Head of caudate nucleus (tissue), 42 donors: Measurements from ENCODE around the gene GPR17.

Source experiments
- DNase-seq, 42 donors: peaks; one replicate each; pipeline versions ENCODE4 v3.0.0 to v3.0.0-alpha.2; 2020 to 2021; ENCODE audit warnings: mixed read lengths in 7 of 42
- intact Hi-C: fragments of 100-400 bp; cut with DNase I; formaldehyde crosslinking; loops from one replicate; pipeline ENCODE4 v1.15.0; 2022

Gene GPR17

DNA sequence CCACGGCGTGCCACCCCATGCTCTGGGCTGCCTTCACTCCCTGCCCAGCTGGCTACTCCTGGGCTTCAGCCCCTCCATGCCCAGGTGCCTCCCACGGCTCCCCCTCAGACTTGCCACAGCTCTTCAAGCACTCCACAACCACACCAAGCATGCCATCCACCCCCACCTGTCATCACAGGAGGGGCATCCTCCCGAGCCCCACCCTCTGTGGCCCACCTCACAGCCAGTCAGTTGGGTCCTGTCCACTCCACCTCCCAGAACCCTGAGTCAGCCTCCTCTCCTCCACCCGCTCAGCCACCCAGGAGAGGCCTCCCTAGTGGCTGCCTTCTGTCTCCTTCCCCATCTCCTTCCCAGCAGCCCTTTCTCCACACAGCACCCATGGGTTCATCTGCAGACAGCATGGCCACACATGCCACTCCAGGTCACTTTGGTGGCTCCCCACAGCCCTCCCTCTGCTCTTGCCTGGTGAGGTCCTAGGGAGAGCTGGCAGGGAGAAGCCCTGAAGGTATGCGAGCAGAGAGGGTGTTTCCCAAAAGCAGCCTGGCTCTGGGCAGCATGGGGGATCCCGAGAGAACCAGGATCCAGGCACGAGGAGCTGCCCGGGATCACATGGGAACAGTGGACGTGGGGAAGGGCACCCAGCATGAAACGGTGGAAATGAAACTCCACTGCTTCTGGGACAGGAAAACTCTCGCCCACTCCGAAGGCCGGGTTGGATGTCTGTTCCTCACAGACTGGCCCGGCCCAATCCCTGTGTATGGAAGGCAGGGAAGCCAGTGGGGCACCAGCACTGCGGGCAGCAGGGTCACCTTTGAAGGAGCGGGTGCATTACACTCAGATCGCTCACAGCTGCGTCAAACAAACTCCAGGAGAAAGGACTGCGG, 26.6 kb downstream of the GPR17 start:
- intact Hi-C loops = no loop called here
- peak in 2 of 42 donors; percentile 7 to 13 for DNase-seq

DNA sequence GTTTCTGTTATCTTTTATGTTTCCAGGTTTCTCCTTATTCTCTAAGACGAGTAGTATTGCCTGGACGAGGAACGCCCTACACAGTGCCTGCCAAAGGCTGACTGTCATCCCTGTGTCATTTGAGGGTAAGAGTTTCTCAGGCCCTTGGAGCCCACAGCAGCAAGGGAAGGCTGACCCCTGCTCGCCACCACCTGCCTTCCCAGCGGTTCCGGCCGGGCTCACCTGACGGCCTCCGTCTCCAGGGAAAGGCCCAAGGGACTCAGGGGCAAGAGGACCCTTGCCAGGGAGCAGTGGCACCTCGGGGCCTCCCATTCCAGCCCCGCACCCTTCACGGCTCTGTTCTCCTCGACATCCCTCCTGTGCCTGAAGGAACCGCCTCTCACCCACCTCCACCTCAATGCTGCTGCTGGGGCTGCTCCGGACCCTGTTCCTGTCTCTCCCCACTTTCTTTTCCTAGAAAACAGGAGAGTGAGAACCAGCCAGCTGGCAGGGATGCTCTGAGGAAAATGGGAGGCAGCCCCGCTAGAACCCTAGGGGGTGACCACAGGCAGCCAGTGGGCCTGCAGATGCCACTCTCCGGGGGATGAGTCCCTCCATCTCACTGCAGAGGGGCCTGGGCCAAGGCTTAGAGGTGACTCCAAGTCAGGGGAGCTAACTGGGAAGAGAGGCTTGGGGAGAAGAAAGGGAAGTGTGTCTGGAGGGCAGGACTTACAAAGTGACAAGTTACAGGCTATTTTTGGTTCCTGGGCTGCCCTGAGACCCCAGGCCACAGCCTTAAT, 27.5 kb downstream of the GPR17 start:
- DNase-seq = no peak
- intact Hi-C loops = no loop called here

DNA sequence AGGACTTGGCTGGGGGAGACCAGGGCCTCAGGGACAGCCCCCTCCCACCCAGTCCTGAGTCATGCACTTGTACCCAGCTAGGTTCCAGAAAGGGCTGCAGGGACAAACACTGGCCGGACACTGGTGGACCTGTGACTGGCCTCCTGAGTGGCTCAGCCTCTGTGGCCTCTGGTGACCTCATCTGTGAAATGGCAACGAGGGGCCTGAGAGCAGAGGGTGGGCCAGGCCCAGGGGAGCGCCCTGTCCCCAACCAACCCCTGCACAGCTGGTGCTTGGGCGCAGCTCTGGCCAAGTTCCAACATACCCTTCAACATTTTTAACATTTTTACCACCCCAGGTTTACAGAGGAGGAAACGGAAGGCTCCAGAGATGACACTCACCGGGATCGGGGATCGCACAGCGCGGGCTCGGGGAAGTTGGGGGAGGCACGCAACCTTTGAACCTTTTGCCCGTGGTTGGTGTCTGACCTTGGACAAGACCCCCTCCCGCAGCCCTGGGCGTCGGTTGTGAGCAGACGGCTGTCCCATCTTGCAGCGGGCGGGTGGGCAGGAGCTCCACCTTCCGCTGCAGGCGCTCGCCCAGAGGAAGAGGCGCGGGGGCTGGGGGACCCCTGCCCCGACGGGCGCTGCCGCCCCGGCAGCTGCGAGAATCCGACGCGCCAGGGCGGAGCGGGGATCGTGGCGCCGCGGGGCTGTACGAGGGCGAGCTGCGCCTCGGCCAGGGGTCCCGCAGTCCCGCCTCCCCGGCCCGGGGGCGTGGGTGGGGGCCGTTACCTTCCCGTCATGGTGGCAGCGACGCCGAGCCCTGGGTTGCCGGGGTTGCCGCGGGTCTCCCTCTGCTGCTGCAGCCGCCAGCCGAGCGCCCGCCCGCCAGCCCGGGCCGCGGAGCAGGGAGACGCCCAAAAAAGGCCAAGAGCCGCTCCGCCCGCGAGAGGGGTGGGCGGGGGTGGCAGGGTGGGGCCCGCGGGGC, 28.6 kb downstream of the GPR17 start:
- intact Hi-C loops = no loop called here
- DNase-seq = peak in 1 of 42 donors; percentile 4

DNA sequence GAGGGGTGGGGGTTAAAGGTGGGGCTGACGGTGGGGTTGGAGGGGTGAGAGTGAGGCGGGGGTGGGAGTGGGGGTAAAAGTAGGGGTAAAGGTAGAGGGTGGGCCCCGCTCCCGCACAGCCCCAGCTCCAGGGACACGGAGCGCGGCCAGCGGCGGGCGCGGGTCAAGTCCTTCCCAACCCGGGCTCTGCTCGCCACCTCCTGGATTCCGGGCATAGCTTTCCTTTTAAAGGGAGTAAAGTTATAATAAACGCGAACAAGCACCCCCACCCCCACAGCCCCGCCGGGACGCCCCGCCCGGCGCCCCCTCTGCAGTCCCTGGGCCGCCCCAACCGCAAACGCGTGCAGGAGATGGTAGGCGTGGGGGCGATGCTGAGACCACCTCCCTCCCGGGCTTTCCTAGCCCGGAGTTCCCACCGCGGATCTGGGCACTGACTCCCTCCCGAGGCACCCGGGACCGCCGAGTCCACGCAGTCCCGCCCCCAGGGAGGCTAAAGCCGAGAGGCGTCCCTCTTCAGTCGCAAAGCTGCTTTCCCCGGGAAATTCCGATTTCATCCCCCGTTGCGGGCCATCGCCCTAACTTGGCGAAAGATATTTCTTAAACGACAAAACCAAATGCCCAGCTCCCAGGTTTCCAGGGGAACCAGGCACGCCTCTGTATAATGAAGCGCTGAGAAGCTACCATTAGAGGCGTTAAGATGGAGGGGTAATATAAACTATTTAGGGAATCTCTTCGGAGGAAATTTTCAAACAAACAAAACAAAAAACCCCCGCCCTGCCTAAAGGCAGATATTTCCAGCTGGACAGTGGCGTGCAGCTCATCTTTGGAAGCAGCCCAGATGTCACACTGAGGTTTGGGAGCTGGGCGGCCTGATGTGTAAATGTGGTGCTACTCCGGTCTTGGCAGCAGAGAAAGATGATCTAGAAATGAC, 29.6 kb downstream of the GPR17 start, which contains the start of gene LIMS2:
Gene LIMS2, minus strand, starts transcription at position 200 of the 931 bp plus-strand sequence. CDS start 506 bp downstream, outside the sequence.
- peak in 12 of 42 donors; percentile 17 to 63 (median 44) for DNase-seq
- intact Hi-C loops = no loop called here

DNA sequence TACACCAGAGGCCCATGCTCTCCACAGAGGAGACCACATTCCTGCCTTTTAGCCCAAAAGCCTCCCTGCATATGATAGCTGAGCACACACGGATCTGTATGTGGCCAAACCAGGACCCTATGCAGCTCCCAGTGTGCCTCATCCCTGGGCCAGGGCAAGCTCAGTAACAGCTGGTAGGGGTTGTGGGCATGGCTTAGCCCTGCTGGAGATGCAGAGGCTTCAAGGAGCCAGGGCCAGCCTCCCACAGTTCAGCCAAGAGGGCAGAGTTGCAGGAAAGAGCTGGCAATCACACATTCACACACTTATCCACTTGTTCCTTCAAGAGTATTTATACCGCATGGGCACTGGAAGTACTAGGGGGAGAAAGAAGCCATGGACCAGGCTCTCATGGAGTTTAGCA, 31.0 kb downstream of the GPR17 start:
- intact Hi-C loops = no loop called here
- DNase-seq = peak in 1 of 42 donors; percentile 17

DNA sequence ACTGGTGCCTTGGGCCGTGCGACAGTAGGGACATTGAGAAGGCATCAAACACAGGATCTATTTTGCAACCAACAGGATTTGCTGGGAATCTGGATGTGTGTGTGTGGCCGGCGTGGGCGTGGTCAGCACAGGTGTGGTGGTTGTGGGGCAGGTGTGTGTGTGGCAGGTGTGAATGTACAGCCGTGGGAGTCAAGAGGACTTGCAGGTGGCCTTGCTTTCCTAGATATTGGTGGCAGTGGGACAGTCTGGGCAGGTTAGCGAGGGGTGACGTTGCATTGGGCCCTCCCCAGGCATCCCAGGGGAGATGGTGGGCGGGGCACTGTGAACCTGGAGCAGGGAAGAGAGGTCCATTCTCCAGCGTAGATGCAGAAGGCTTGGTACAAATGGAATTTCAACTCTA, 32.6 kb downstream of the GPR17 start:
- DNase-seq = no peak
- intact Hi-C loops = no loop called here

DNA sequence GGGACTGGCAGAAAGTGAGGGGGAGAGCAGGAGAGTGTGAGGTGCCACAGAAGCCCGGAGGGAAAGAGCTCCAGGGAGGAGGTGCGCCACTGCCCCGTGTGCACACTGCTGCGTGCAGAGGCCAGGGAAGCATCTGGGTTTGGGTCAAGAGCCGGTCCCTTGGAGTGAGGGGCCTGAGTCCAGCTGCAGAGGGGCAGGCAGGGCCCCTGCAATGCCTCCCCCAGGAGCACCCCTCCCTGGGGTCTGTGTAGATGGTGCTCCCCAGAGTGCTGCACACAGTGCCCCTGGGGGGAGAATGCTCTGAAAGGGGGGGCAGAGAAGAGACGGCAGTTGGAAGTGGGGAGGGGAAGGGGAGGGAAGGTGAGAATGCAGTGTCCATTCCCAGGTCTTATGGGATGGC, 33.0 kb downstream of the GPR17 start:
- intact Hi-C loops = no loop called here
- DNase-seq = no peak

DNA sequence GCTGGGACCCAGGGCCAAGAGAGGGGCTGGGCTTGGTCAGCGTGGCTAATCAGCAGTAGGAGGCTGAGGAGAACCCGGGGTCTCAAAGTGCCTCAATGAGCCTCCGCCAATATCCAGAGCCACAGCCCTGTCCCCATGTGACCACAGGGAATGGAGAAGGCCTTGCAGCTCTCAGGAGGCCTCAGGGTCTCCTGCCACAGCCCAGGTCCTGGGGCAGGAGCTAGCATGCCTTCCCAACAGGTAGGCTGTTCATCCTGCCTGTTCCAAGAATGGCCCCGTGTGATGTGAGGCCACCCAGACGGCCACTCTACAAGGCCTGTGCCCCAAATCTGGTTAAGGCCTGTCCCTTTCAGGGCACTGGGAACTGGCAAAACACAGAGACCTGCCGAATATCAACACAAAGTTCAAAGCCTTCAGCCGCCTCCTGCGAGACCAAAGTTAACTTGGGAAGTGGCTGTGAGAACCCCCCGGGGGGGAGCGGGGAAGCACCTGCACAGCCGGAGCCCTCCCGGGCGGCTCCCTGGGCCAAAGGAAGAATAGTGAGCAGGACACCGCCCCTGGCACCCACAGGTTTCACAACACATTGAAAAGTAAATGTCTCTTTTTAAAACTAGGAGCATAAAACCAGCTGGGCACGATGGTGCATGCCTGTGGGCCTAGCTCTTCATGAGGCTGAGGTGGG, 33.9 kb downstream of the GPR17 start:
- intact Hi-C loops = no loop called here
- DNase-seq = peak in 1 of 42 donors; percentile 28

DNA sequence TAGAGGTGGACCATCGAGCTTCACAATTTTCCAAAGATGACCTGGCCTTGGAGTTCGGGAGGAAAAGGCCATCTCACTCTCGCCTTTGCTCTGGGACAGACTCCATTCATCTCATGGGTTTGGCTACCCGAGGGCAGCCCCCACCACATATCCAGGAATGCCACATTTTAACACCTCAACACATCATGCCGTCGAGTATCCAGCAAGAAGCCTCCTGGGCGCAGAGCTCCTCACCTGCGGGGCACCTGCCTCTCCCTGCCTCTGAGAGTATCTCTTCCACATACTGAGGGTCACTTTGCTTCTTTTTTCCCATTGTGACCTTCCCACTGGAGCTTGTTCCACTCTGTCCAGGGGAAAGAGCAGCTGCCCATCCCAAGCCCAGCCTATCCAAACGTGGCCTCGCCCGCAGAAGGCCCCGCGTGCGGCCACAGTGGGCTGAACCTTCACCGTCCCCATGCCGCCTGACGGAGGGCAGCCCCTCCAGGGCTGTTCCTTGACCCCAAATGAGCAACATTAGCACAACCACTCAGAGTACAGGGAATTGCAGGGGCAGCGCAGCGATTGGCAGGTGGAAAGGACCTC, 34.8 kb downstream of the GPR17 start:
- DNase-seq = peak in 1 of 42 donors; percentile 13
- intact Hi-C loops = no loop called here

DNA sequence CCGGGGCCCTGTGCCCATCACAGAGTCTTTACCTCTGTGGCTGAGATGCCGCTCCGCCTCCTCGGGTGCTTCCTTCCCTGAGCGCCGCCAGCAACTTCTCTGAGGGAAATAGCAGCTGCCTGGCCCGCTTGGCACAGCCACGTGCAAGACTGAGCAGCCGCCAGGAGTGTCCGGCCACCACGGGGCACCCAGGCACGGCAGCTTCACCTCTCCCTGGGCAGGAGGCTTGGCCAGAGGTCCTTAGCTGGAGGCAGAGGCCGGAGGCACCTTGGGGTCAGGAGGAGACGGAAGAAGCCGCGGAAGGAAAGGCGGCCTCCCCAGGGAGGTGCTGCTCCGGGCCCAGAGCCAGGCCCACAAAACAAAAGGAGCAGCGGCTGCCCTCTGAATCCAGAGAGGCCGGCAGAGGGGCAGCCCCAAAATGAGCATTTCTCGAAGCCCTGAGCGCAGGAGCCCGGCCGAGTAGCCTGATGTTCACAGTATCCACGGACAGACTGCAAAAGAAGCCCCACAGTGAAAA, 35.4 kb downstream of the GPR17 start:
- intact Hi-C loops = no loop called here
- peak in 9 of 42 donors; percentile 12 to 52 (median 27) for DNase-seq

DNA sequence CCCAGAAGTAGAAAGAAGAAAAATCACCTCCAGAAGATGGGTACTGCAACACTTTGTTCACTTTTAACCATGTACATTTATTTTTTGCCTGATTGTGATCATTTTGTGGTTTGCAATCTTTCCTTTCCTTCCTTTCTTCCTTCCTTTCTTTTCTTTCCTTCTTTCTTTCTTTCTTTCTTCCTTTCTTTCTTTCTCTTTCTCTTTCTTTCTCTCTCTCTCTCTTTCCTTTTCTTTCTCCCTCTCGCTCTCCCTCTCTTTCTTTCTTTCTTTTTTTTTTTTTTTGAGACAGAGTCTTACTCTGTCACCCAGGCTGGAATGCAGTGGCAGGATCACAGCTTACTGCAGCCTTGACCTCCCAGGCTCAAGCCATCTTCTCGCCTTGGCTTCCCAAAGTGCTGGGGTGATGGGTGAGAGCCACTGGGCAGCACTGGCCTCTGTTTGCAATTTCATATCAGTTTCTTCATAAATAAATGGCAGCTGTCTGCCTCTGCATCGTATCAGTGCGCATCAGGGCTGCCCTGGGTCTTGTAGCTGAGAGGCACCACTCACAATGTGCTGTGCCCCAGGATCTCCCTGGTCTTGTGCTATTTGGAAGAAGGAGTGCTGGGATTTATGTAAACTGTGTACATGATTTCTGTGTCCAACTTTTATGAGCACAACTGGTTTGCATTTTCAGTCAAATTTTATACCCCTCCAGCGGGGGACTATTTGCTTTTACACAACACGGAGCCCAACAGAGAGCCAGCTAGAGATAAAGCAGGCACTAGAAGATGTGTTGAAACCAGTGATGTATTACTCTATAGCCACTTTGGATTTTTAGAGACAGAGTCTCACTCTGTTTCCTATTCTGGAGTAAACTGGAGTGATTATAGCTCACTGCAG, 36.3 kb downstream of the GPR17 start:
- intact Hi-C loops = no loop called here
- DNase-seq = peak in 1 of 42 donors; percentile 34

DNA sequence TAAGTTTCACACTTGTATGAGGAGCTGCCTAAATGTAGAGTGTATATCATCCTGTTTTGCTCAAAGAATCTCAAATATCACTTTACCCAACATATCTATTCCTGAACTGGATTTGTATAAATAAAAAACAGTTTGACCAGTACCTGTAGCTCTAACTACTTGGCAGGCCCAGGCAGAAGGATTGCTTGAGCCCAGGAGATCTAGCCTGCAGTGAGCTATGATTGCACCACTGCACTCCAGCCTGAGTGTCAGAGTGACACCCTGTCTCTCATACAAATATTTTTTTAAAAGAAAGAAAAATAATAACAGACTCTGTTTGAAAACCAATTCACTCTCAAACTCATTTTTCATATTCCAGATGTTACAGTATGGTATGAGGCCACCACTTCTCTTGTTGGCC, 37.1 kb downstream of the GPR17 start:
- intact Hi-C loops = no loop called here
- peak in 1 of 42 donors; percentile 28 for DNase-seq

DNA sequence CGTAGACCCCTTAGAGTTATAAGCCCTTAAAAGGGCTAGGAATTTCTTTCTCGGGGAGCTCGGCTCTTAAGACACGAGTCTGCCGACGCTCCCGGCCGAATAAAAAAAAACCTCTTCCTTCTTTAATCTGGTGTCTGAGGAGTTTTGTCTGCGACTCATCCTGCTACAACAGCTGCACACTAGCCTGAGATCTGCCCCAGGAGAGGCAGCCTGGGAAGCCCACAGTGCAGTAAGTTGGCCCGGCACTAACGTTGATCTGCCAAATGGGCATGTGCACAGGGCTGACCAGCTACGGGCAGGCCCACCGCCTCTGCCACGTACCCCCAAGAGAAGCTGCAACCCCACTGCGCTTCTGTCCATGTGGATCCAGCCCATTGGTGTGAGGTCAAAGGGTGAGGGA, 37.8 kb downstream of the GPR17 start:
- intact Hi-C loops = no loop called here
- DNase-seq = no peak

DNA sequence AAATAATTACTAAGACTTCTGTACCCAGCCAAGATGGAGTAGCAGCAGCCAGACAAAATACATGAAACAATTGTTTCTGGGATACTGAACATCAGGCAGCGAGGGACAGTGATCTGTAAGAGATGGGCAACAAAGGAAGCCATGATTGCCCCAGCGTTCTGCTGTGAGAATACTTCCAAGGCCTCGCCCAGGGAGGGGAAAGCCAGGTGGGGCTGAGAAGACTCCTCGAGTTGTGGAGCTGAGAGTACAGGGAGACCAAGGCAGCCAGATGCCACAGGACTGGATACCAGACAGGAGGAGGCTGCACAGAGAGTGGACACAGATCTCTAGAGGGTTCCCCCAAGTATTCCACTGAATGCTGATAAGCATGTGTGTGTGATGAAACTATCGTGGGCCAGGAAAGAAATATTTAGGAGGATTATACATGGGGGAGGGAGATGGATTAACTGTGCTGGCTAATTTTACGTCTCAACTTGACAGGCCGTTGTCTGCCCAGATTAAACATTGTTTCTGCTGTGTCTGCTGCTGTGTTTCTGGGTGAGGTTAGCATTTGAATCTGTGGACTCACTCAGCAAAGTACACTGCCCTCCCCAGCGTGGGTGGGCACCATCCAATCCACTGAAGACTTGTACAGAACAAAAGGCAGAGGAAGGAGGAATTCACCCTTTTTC, 39.6 kb downstream of the GPR17 start:
- peak in 1 of 42 donors; percentile 18 for DNase-seq
- intact Hi-C loops = no loop called here

DNA sequence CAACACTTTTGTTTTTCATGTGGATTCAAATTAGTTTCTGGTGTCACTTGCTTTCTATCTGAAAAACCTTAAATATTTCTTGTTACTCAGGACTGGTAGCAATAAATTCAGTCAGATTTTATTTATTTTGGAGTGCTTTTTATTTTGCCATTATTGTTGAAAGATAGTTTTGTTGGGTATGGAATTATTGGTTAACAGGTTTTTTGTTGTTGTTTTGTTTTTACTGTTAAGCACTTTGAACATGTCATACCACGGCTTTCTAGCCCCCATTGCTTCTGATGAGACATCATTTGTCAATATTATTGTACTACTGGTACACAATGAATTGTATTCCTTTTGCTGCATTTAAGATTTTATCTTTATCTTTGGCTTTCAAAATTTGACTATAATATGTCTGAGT, 42.5 kb downstream of the GPR17 start:
- intact Hi-C loops = no loop called here
- no peak for DNase-seq
